Pancreas (tissue), 10 donors: Measurements from ENCODE around the gene GPC5. TPM values are rescaled to one million over a fixed set of nuclear protein-coding genes. Genes with fewer than 3 reads are reported as not detected.

Experiments used
- ATAC-seq, 4 donors: fragments of 200-7000 bp; cut with Tn5 transposase; one replicate each; pipeline versions ENCODE4 v1.8.0 to v1.9.1; 2020; ENCODE audit warnings: mild to moderate bottlenecking in 4 of 4, moderate library complexity in 4 of 4
- DNase-seq, 6 donors: peaks; one replicate each; pipeline ENCODE4 v3.0.0-alpha.2; 2020
- FAIRE-seq: peaks from 2 replicates; lab custom pipeline; 2012; peaks lifted over from hg19 to GRCh38; lab: Jason Lieb, UNC
- H3K27ac ChIP-seq, 4 donors: fragments of 200-600 bp; sonication (generic); 1 replicate in 3 of 4; 2 replicates in 1 of 4; pipeline versions ENCODE4 v1.5.0 to v1.8.0; 2020
- H3K27me3 ChIP-seq, 4 donors: fragments of 200-600 bp; one replicate each; pipeline ENCODE4 v1.8.0; 2021
- H3K36me3 ChIP-seq, 3 donors: fragments of 200-600 bp; sonication (generic) in 1 of 3; one replicate each; pipeline versions ENCODE4 v1.5.0 to v1.8.0; 2020 to 2021
- H3K4me1 ChIP-seq, 3 donors: fragments of 200-600 bp; one replicate each; pipeline ENCODE4 v1.8.0; 2021
- H3K4me3 ChIP-seq, 4 donors: fragments of 200-600 bp; sonication (generic) in 2 of 4; one replicate each; pipeline versions ENCODE4 v1.5.0 to v1.8.0; 2020 to 2021
- H3K9me3 ChIP-seq, 4 donors: fragments of 200-600 bp; one replicate each; pipeline ENCODE4 v1.8.0; 2021
- WGBS, 2 donors: extraction: QIAGEN DNeasy Blood & Tissue Kit; methylation state at CpG; one replicate each; pipeline ENCODE4 v1.1.7; 2013; 5-methylcytosine and 5-hydroxymethylcytosine counted together
- intact Hi-C, 3 donors: fragments of 100-400 bp; cut with DNase I; formaldehyde crosslinking; loops; one replicate each; pipeline versions ENCODE4 v1.11.1 to v1.14.2; 2022
- polyA plus RNA-seq, 2 donors: library from polyadenylated mRNA; stranded (reverse); fragments of 200-250 nt; gene quantifications; one replicate each; pipeline ENCODE4 v1.2.3, GENCODE V29; 2013
- total RNA-seq, 6 donors: library from RNA; stranded (reverse); fragmentation: NEBNext Ultra II Directional in 4 of 6; extraction: Animal tissue kit (Norgen Biotek cat#: 25700) in 4 of 6; gene quantifications; one replicate each; pipeline versions ENCODE4 v1.2.1 to v1.2.4, GENCODE V29; 2021 to 2023
- TF ChIP-seq, protein P1 (sequence below), 4 donors: fragments of 200-600 bp; sonication (generic) in 3 of 4; IDR thresholded peaks; one replicate each; pipeline versions ENCODE4 v1.5.0 to v1.8.0; 2021; ENCODE audit warnings: antibody characterized with exemption in 4 of 4
- donor health status: healthy with polysubstance abuse.
- donor health status: DM: no; HTN: no; CAD: no; lungs with moderate emphysema.
- donor health status: DM: no; HTN: no; CAD: no.
- donor health status: control.
- donor health status: control.
- donor health status: Bipolar disorder and iron deficiency.
- donor health status: DM: yes; HTN: yes; CAD: no.
- donor health status: DM: no; HTN: no; CAD: no.
- donor health status: DM: no; HTN: no; CAD: no.
- donor health status: DM: yes; HTN: yes; CAD: no.

The GPC5 gene
- total and polyA plus RNA-seq, 8 donors: 0.12 to 0.35 (median 0.35) TPM; not detected in 5

DNA sequence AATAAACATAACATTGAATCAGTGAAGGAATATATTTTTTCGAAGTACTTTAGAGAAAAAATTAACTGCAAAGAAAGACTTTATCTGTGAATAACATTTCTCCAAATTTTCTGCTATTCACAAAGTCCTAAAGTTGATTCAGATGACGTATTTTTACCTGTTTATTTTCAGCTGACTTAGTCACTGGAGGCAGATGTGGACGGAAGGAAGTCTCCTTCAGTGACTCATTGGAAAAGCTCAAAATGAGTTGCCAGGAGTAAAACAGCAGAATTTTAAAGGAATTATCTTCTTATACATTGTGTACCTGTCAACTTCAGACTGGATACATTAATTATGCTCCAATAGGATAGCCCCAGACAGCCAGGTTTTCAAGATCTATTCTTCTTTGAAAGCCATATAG is 1148.8 kb downstream of the GPC5 start:
- no peak for DNase-seq
- no peak overlapping the region for H3K4me3 ChIP-seq
- no peaks in the 10 kb centered on the region for H3K9me3 ChIP-seq
- no peak overlapping the region for H3K27ac ChIP-seq
- no peak for ATAC-seq
- H3K4me1 ChIP-seq: peaks cover 0 to 8% (median 0%) of the 10 kb centered on the region in 3 donors
- WGBS, 2 donors: 84% methylated on average over 3 of the region's 3 CpGs
- FAIRE-seq: no peak
- intact Hi-C loops: no loop called here
- no peaks in the 10 kb centered on the region for H3K27me3 ChIP-seq
- H3K36me3 ChIP-seq: no peaks in the 10 kb centered on the region
- TF ChIP-seq, protein P1, sequence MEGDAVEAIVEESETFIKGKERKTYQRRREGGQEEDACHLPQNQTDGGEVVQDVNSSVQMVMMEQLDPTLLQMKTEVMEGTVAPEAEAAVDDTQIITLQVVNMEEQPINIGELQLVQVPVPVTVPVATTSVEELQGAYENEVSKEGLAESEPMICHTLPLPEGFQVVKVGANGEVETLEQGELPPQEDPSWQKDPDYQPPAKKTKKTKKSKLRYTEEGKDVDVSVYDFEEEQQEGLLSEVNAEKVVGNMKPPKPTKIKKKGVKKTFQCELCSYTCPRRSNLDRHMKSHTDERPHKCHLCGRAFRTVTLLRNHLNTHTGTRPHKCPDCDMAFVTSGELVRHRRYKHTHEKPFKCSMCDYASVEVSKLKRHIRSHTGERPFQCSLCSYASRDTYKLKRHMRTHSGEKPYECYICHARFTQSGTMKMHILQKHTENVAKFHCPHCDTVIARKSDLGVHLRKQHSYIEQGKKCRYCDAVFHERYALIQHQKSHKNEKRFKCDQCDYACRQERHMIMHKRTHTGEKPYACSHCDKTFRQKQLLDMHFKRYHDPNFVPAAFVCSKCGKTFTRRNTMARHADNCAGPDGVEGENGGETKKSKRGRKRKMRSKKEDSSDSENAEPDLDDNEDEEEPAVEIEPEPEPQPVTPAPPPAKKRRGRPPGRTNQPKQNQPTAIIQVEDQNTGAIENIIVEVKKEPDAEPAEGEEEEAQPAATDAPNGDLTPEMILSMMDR (IDR thresholded peaks at IDR 0.05): no peak

DNA sequence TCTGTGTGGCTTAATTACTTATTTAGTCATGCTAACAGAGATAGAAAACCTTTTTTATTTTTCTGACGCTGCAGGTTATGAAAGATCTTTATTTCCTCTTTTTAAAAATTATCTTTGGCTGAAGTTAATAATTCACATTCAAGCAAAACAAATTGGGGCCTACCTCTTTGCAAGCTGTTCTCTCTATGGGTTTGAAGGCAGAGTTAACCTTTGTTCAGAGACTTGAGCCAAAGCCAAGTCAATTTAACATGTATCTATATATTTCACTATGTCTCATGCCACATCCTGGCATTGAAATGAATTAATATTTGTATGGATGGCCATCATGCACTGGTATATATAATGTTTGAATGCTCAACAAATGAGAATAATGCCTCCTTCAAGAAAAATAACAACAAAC is 1150.9 kb downstream of the GPC5 start:
- intact Hi-C loops: no loop called here

DNA sequence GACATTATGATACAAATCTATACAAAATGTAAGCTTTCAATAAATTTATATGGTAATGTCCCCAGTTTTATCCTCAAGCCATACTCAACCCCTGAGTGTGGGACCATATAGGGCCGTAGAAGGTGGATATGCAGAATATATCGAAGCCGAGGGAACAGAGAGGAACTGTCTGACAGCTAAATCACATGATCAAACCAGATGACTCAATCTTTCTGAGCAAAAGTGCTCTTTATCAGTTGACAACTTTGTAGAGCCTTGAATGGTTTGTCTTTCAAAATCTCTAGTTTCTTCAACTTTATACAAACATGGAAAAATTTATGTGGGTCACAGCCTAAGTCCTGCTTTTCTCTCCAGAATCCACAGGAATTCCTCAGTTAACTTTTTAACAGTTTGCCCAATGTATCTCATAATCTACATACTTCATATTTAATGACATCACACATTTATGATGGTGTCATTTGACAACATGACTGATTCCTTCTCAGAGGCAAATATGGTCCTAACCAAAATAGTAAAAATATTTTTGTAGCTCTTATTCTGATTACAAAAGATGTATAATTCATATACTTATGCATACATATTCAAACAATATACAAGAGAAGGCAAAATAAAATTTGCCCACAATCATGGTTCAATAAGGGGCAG is 1155.2 kb downstream of the GPC5 start:
- Histone ChIP-seq H3K4me1 (peaks cover 0 to 8% (median 0%) of the 10 kb centered on the region in 3 donors), H3K9me3 (no peaks in the 10 kb centered on the region), H3K36me3 (no peaks in the 10 kb centered on the region), H3K27me3 (no peaks in the 10 kb centered on the region), H3K4me3 (no peak overlapping the region), H3K27ac (no peak overlapping the region)
- 93 to 96% methylated on average over 3 of the region's 3 CpGs for WGBS, 2 donors
- TF ChIP-seq, protein P1 (IDR thresholded peaks at IDR 0.05): no peak
- no peak for ATAC-seq
- DNase-seq: no peak
- no peak for FAIRE-seq
- intact Hi-C loops: no loop called here

More for the DNA sequence above, 1150.9 kb downstream of the GPC5 start:
- peaks cover 0 to 8% (median 0%) of the 10 kb centered on the region in 3 donors for H3K4me1 ChIP-seq
- TF ChIP-seq, protein P1 (IDR thresholded peaks at IDR 0.05): no peak
- no peaks in the 10 kb centered on the region for H3K36me3 ChIP-seq
- no peak overlapping the region for H3K27ac ChIP-seq
- no peaks in the 10 kb centered on the region for H3K9me3 ChIP-seq
- 5 to 23% methylated on average over 1 of the region's 1 CpG for WGBS, 2 donors
- DNase-seq (no peak), FAIRE-seq (no peak), ATAC-seq (peak in 1 of 4 donors; percentile 29)
- no peaks in the 10 kb centered on the region for H3K27me3 ChIP-seq
- no peak overlapping the region for H3K4me3 ChIP-seq

DNA sequence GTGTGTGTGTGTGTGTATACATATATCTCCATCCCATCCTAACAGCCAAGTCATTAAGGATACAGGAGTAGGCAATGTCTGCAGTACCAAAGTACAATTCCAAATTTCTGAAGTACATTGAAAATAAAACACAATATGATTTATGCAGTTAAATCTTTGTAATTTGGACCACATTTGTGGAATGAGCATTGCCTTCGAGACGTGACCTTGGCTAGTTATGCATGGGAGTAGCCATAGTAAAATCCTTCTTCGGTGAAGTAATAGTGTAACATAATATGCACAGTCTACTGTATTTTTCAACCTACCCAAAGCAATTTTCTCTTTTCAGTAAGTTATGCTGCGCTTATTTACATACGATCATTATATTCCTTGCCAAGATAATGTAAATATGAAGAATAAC is 1162.5 kb downstream of the GPC5 start:
- intact Hi-C loops: no loop called here
- Histone ChIP-seq H3K4me1 (no peaks in the 10 kb centered on the region), H3K4me3 (no peak overlapping the region), H3K27me3 (no peaks in the 10 kb centered on the region), H3K36me3 (no peaks in the 10 kb centered on the region), H3K27ac (no peak overlapping the region), H3K9me3 (no peaks in the 10 kb centered on the region)
- WGBS, 2 donors: 70 to 86% methylated on average over 5 of the region's 5 CpGs
- ATAC-seq (no peak), DNase-seq (no peak), FAIRE-seq (no peak)
- TF ChIP-seq, protein P1 (IDR thresholded peaks at IDR 0.05): no peak

GRCh38 chr13:92564942-92565341 is 1166.5 kb downstream of the GPC5 start:
- WGBS, 2 donors: 60 to 72% methylated on average over 2 of the region's 2 CpGs
- TF ChIP-seq, protein P1 (IDR thresholded peaks at IDR 0.05): no peak
- Histone ChIP-seq H3K4me1 (no peaks in the 10 kb centered on the region), H3K27ac (no peak overlapping the region), H3K9me3 (no peaks in the 10 kb centered on the region), H3K27me3 (no peaks in the 10 kb centered on the region), H3K4me3 (no peak overlapping the region), H3K36me3 (no peaks in the 10 kb centered on the region)
- intact Hi-C loops: no loop called here
- no peak for ATAC-seq
- no peak for FAIRE-seq
- no peak for DNase-seq
